Endodermal cell (in vitro differentiated cells): ENCODE measurements around the gene NAB1. TPM values are rescaled to one million over a fixed set of nuclear protein-coding genes. Genes with fewer than 3 reads are reported as not detected.
"Not testable (repeated sequence)": the region's sequence is repeated elsewhere in the genome, so short reads cannot be mapped to it uniquely, and the experiment has no call there.

Experiments
- DNase-seq: peaks from one replicate; pipeline ENCODE4 v3.0.0-alpha.2; 2017
- H3K27ac ChIP-seq: 2 replicates; pipeline ENCODE4 v1.5.1; 2013; ENCODE audit warnings: mild to moderate bottlenecking, low read depth, low read length, moderate library complexity
- H3K27me3 ChIP-seq: 2 replicates; pipeline ENCODE4 v1.6.1; 2013; ENCODE audit warnings: mild to moderate bottlenecking, low read length, moderate library complexity; ENCODE audit not compliant: insufficient read depth, control insufficient read depth, poor library complexity, severe bottlenecking
- H3K36me3 ChIP-seq: 2 replicates; pipeline ENCODE4 v1.7.0; 2013; ENCODE audit warnings: mild to moderate bottlenecking, low read length, moderate library complexity; ENCODE audit not compliant: control insufficient read depth, insufficient read depth
- H3K4me1 ChIP-seq: one replicate; pipeline ENCODE4 v1.7.0; 2013; ENCODE audit warnings: low read length; ENCODE audit not compliant: control insufficient read depth, insufficient read depth
- H3K4me3 ChIP-seq: 2 replicates; pipeline ENCODE4 v1.5.1; 2013; ENCODE audit warnings: mild to moderate bottlenecking, low read length, moderate library complexity
- H3K9ac ChIP-seq: 2 replicates; pipeline ENCODE4 v1.6.1; 2013; ENCODE audit warnings: mild to moderate bottlenecking, low read length, moderate library complexity; ENCODE audit not compliant: poor library complexity, severe bottlenecking; ENCODE audit errors: extremely low read depth
- H3K9me3 ChIP-seq: 2 replicates; pipeline ENCODE4 v1.6.1; 2013; ENCODE audit warnings: mild to moderate bottlenecking, low read length, moderate library complexity; ENCODE audit not compliant: control insufficient read depth
- H3K27ac Mint-ChIP-seq: 2 replicates; pipeline ENCODE4 v1.8.0; 2020; ENCODE audit warnings: mixed read lengths
- H3K27me3 Mint-ChIP-seq: 2 replicates; pipeline ENCODE4 v1.8.0; 2021; ENCODE audit warnings: mild to moderate bottlenecking, mixed read lengths; ENCODE audit not compliant: insufficient read depth
- H3K36me3 Mint-ChIP-seq: 2 replicates; pipeline ENCODE4 v1.8.0; 2020; ENCODE audit warnings: low read depth, mixed read lengths
- H3K4me1 Mint-ChIP-seq: 2 replicates; pipeline ENCODE4 v1.8.0; 2020; ENCODE audit warnings: mixed read lengths
- H3K4me3 Mint-ChIP-seq: 2 replicates; pipeline ENCODE4 v1.8.0; 2020; ENCODE audit warnings: mild to moderate bottlenecking, moderate library complexity, mixed read lengths
- H3K9me3 Mint-ChIP-seq: 2 replicates; pipeline ENCODE4 v1.8.0; 2020; ENCODE audit warnings: mild to moderate bottlenecking, mixed read lengths
- CTCF ChIP-seq: fragments of 200-600 bp; sonication (generic); conservative IDR thresholded peaks from 2 replicates; pipeline ENCODE4 v1.5.0; 2021; ENCODE audit warnings: antibody characterized with exemption, mild to moderate bottlenecking
- WGBS, 2 experiments: methylation state at CpG; one replicate each; pipeline versions ENCODE4 v1.1.5 to v1.1.7; 2013; ENCODE audit warnings: missing lambda C conversion rate in 2 of 2, mixed read lengths in 1 of 2; ENCODE audit not compliant: insufficient coverage in 1 of 2, insufficient read length in 1 of 2; 5-methylcytosine and 5-hydroxymethylcytosine counted together
- total RNA-seq, 2 donors: library from RNA; stranded (reverse); fragmentation: NEBNext Ultra II Directional in 1 of 2; extraction: Animal tissue kit (Norgen Biotek cat#: 25700) in 1 of 2; gene quantifications; 2 replicates in 1 of 2; 3 replicates in 1 of 2; pipeline ENCODE4 v1.2.1, GENCODE V29; 2021

Gene NAB1
- total RNA-seq, 2 donors from 2014 or later = 21.7 to 36.1 TPM

GRCh38 chr2:190603374-190603773 is 45.5 kb upstream of the NAB1 start:
- H3K36me3 ChIP-seq = no peaks in the 10 kb centered on the region
- Mint-ChIP-seq H3K27me3 (no peaks in the 10 kb centered on the region), H3K36me3 (no peaks in the 10 kb centered on the region), H3K9me3 (no peaks in the 10 kb centered on the region), H3K4me3 (no peak overlapping the region), H3K4me1 (peaks cover 3% of the 10 kb centered on the region), H3K27ac (no peak overlapping the region)
- H3K9ac ChIP-seq = no peak overlapping the region
- H3K4me3 ChIP-seq = no peak overlapping the region
- 89% methylated on average over 5 of the region's 5 CpGs; no CpG with 5 or more reads in 1 of the 2 experiments for WGBS, 2 experiments
- peaks cover 7% of the 10 kb centered on the region for H3K9me3 ChIP-seq
- no peak for TF ChIP-seq CTCF
- DNase-seq = no peak
- no peaks in the 10 kb centered on the region for H3K27me3 ChIP-seq
- H3K4me1 ChIP-seq = no peaks in the 10 kb centered on the region
- no peak overlapping the region for H3K27ac ChIP-seq

- Histone ChIP-seq H3K27me3 (no peaks in the 10 kb centered on the region), H3K9ac (no peak overlapping the region), H3K27ac (no peak overlapping the region), H3K4me3 (no peak overlapping the region), H3K36me3 (no peaks in the 10 kb centered on the region), H3K9me3 (peaks cover 41% of the 10 kb centered on the region), H3K4me1 (no peaks in the 10 kb centered on the region)
- no peak overlapping the region for H3K4me3 Mint-ChIP-seq
- H3K9me3 Mint-ChIP-seq = peaks cover 24% of the 10 kb centered on the region
- peaks cover 7% of the 10 kb centered on the region for H3K36me3 Mint-ChIP-seq
- no peak overlapping the region for H3K27ac Mint-ChIP-seq
- DNase-seq = no peak
- H3K27me3 Mint-ChIP-seq = no peaks in the 10 kb centered on the region
- 66 to 71% methylated on average over 4 of the region's 4 CpGs for WGBS, 2 experiments
- no peaks in the 10 kb centered on the region for H3K4me1 Mint-ChIP-seq
- TF ChIP-seq CTCF = no peak
These were observed 41.8 kb upstream of the NAB1 start for GRCh38 chr2:190607014-190607597.

- Histone ChIP-seq H3K27me3 (no peaks in the 10 kb centered on the region), H3K9me3 (peaks cover 41% of the 10 kb centered on the region), H3K36me3 (no peaks in the 10 kb centered on the region), H3K4me3 (no peak overlapping the region), H3K27ac (no peak overlapping the region), H3K9ac (no peak overlapping the region), H3K4me1 (no peaks in the 10 kb centered on the region)
- Mint-ChIP-seq H3K4me1 (no peaks in the 10 kb centered on the region), H3K36me3 (peaks cover 7% of the 10 kb centered on the region), H3K4me3 (no peak overlapping the region), H3K9me3 (peaks cover 25% of the 10 kb centered on the region), H3K27me3 (no peaks in the 10 kb centered on the region), H3K27ac (no peak overlapping the region)
- WGBS, 2 experiments = 76 to 79% methylated on average over 9 to 11 of the region's 11 CpGs
- no peak for TF ChIP-seq CTCF
- no peak for DNase-seq
These were observed 41.1 kb upstream of the NAB1 start for GRCh38 chr2:190607657-190608357.

GRCh38 chr2:190608863-190609262 is 40.0 kb upstream of the NAB1 start:
- not testable (repeated sequence) for H3K27ac ChIP-seq, DNase-seq, H3K9ac ChIP-seq, H3K27ac Mint-ChIP-seq, H3K27me3 Mint-ChIP-seq, H3K4me1 Mint-ChIP-seq, H3K36me3 ChIP-seq, H3K36me3 Mint-ChIP-seq, H3K4me1 ChIP-seq, H3K4me3 ChIP-seq, H3K4me3 Mint-ChIP-seq, H3K27me3 ChIP-seq
- 92 to 100% methylated on average over 1 to 3 of the region's 3 CpGs for WGBS, 2 experiments
- peaks cover 41% of the 10 kb centered on the region for H3K9me3 ChIP-seq
- H3K9me3 Mint-ChIP-seq = peaks cover 25% of the 10 kb centered on the region

GRCh38 chr2:190609397-190609796 is 39.5 kb upstream of the NAB1 start:
- H3K36me3 ChIP-seq, DNase-seq, H3K4me1 Mint-ChIP-seq, H3K9ac ChIP-seq, H3K4me3 Mint-ChIP-seq, H3K36me3 Mint-ChIP-seq, H3K27ac ChIP-seq, H3K27me3 ChIP-seq, H3K4me1 ChIP-seq, H3K27me3 Mint-ChIP-seq: not testable (repeated sequence)
- Histone ChIP-seq H3K9me3 (peaks cover 41% of the 10 kb centered on the region), H3K4me3 (peak overlapping the region; percentile 55)
- WGBS, 2 experiments = 97% methylated on average over 1 of the region's 1 CpG; no CpG with 5 or more reads in 1 of the 2 experiments
- Mint-ChIP-seq H3K9me3 (peaks cover 25% of the 10 kb centered on the region), H3K27ac (peak overlapping the region; percentile 56)
